Stimulated activated CD8-positive, alpha-beta memory T cell treated with anti-CD3 and anti-CD28 coated beads, Interleukin-15, amount 100 ng/mL, for 24 hours (primary cell): Measurements from ENCODE around the gene IGF2.
A peak's percentile ranks its signal among the peaks of the same experiment; 100 is the strongest.
"Not testable (repeated sequence)": the region's sequence is repeated elsewhere in the genome, so short reads cannot be mapped to it uniquely, and the experiment has no call there.

Experiments used
- DNase-seq: peaks from one replicate; pipeline ENCODE4 v3.0.0-alpha.2; 2020; ENCODE audit warnings: low read depth

IGF2 gene

GRCh38 chr11:2139123-2139521 is at the start of gene IGF2:
Gene IGF2, minus strand, starts transcription at chr11:2139389. Its CDS starts 3,866 bp downstream, at chr11:2135523.
- no peak for DNase-seq

DNA sequence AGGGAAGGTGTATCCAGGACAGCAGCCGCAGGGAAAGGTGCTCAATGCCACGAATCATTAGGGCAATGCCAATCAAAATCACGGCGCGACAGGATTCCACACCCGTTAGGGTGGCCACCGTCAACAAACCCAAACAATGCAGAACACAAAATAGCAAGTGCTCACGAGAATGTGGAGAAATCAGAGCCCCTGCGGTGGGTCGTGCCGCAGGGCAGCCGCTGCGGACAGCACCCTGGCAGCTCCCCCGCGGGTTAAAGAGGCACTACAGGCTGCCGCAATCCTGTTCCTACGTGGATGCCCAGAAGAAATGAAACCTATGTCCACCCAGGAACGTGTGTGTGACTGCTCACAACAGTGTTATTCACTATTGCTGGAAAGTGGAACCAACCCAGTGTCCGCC is 49.6 kb upstream of the IGF2 start:
- DNase-seq, result no peak

DNA sequence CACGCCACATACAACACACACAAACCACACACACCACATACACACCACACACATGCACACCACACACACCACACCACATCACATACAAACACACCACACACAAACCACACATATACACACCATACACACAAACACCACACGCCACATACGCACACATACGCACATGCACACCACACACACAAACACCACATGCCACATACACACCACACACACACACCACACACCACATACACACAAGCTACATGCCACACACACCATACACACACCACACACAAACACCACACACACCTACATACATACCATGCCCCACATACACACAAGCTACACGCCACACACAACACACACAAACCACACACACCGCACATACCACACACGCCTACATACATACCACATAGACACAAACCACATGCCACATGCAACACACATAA is 48.1 kb upstream of the IGF2 start:
- DNase-seq, result no peak

- DNase-seq, result peak; percentile 11
These were observed 47.6 kb upstream of the IGF2 start for GRCh38 chr11:2186669-2187279.

DNA sequence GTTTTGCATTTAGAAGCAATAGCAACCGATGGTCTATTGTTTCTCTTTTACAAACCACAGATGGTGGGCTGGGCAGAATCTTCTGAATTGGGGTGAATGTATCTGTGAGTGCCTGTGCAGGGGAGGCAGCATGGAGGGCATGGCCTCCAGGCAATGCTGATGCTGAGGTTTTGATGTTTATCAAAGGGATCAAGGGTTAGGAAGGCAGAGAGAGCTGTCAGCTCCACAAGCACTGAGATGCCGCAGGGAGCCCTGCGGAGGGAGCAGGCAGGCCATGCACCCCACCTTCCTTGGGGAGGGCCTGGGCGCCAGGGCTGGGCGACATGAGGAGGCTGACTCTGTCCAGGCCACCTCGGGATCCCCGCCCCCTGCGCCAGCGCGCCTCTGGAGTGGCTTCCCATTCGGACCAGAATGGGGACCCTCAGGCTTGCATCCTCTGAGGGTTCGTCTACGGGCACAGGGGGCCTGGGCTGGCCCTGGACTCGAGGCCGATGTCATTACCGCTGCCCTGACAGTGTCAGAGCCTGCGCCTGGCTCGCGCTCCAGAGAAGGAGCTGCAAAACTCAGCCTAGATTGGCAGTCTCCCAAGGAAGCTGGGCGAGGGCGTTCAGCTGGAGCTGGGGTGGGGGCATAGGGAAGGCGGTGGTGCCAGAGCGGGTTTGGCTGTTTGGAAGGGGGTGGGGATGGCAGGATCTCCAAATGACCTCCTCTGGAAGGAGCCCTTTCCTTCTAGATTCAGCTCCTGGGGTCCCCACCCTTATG is 46.3 kb upstream of the IGF2 start:
- no peak for DNase-seq

GRCh38 chr11:2182692-2183474 is 43.7 kb upstream of the IGF2 start:
- DNase-seq, result no peak

GRCh38 chr11:2182075-2182474 is 42.9 kb upstream of the IGF2 start:
- DNase-seq, result no peak

DNA sequence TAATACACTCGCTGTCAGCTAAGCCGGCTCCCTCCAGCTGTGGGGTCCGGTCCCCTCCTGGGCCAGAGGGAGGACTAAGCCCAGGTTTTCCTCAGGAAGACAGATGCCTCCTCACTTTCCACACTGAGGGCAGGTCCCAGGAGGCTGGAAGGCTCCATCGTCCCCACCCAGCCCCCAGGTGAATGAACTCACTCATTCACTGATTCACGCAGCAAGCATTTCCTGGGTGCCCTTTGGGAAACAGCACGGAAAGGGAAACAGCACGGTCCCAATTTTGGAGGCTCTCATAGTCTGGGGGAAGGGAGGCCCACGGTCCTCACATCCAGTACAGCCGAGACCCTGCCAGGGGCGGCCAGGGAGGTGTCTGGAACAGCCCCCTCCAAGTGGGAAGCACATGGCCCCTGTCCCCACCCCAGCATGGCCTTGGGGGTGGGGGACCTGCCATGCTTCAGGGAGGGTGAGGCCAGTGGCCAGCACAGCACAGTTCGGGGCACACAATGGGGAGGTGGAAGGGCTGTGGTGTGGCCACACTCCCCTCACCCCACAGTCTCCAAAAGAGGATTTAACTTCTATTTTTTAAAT is 41.7 kb upstream of the IGF2 start:
- no peak for DNase-seq

- no peak for DNase-seq
These were observed 41.2 kb upstream of the IGF2 start for GRCh38 chr11:2180347-2180746.

- DNase-seq, result no peak
These were observed 40.3 kb upstream of the IGF2 start for GRCh38 chr11:2179516-2179915.

GRCh38 chr11:2178906-2179494 is 39.8 kb upstream of the IGF2 start:
- DNase-seq, result no peak

- not testable (repeated sequence) for DNase-seq
These were observed 39.0 kb upstream of the IGF2 start for GRCh38 chr11:2178055-2178773.

GRCh38 chr11:2177076-2177475 is 37.9 kb upstream of the IGF2 start:
- DNase-seq, result no peak

GRCh38 chr11:2176389-2176900 is 37.3 kb upstream of the IGF2 start:
- no peak for DNase-seq

- DNase-seq, result no peak
These were observed 36.5 kb upstream of the IGF2 start for GRCh38 chr11:2175659-2176058.

GRCh38 chr11:2174361-2174760 is 35.2 kb upstream of the IGF2 start:
- no peak for DNase-seq

- DNase-seq, result no peak
These were observed 34.6 kb upstream of the IGF2 start for GRCh38 chr11:2173761-2174160.

GRCh38 chr11:2173150-2173693 is 34.0 kb upstream of the IGF2 start:
- no peak for DNase-seq

DNA sequence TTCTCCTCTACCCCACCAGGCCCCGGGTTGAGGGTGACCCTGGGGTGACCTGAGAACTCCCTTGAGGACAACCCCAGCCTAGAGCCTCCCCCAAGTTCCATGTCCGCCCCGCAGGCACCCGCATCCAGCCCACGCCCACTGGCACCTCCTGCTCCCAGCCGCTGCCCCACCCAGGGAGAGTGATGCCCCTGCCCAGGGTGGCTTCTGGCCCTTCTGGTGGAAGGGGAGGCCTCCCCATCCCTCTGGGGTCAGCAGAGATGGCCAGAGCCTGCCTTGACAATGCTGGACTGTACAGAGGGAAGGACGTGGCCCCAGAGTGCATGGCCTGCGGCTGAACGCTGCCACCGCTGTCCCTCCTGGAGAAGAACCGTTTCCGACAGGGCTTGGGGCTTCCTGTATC is 33.5 kb upstream of the IGF2 start:
- no peak for DNase-seq

DNA sequence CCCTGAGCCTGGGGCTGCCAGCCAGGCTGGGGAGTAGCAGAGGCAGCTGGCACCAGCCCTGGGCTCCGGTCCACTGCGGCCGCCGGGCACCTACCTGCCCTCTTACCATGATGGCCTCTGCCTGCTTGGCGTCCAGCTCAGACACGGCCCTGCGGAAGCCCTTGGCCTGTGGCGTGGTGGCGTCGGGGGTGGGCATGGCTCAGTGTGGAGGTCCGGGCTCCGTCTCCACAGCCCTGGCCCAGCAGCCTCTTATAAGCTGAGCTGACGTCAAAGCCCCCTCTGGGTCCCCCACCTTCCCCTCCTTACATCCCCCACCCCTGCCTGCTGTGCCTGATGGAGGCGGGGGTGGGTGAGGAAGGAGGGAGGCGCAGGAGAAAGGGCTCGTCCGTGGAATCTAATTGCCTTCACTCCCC is 32.4 kb upstream of the IGF2 start, which contains the start of gene TH:
Gene TH (minus strand): TSS at position 225 of the 413 bp plus-strand sequence. CDS start 29 bp downstream, at position 196.
- no peak for DNase-seq
